Activated CD8-positive, alpha-beta memory T cell treated with anti-CD3 and anti-CD28 coated beads, Interleukin-2, amount 50 U/mL, for 48 hours (primary cell): ENCODE data around the gene RRM2.
"Not testable (repeated sequence)": the region's sequence is repeated elsewhere in the genome, so short reads cannot be mapped to it uniquely, and the experiment has no call there.

Experiments
- DNase-seq: peaks from one replicate; pipeline ENCODE4 v3.0.0-alpha.2; 2020

RRM2 gene

GRCh38 chr2:10135296-10136089 is 13.0 kb downstream of the RRM2 start:
- peak; percentile 59 for DNase-seq

- DNase-seq = peak; percentile 72
These were observed 13.8 kb downstream of the RRM2 start for GRCh38 chr2:10136101-10136934.

- DNase-seq = peak; percentile 62
These were observed 14.7 kb downstream of the RRM2 start for GRCh38 chr2:10137053-10137843.

GRCh38 chr2:10139536-10139935 is 17.0 kb downstream of the RRM2 start:
- no peak for DNase-seq

- DNase-seq = no peak
These were observed 18.5 kb downstream of the RRM2 start for GRCh38 chr2:10140841-10141610.

- DNase-seq = no peak
These were observed 19.4 kb downstream of the RRM2 start for GRCh38 chr2:10141736-10142639.

GRCh38 chr2:10142640-10142965 is 20.1 kb downstream of the RRM2 start:
- no peak for DNase-seq

- no peak for DNase-seq
These were observed 22.4 kb downstream of the RRM2 start for GRCh38 chr2:10144771-10145518.

- no peak for DNase-seq
These were observed 23.2 kb downstream of the RRM2 start for GRCh38 chr2:10145519-10146357.

GRCh38 chr2:10146366-10147005 is 23.9 kb downstream of the RRM2 start:
- DNase-seq = no peak

- not testable (repeated sequence) for DNase-seq
These were observed 24.6 kb downstream of the RRM2 start for GRCh38 chr2:10147050-10147660.

GRCh38 chr2:10148268-10148667 is 25.7 kb downstream of the RRM2 start:
- DNase-seq = no peak

- no peak for DNase-seq
These were observed 27.1 kb downstream of the RRM2 start for GRCh38 chr2:10149635-10150034.

- DNase-seq = no peak
These were observed 27.9 kb downstream of the RRM2 start for GRCh38 chr2:10150436-10150835.

GRCh38 chr2:10151462-10151861 is 28.9 kb downstream of the RRM2 start:
- DNase-seq = no peak

- DNase-seq = no peak
These were observed 34.8 kb downstream of the RRM2 start for GRCh38 chr2:10157293-10157692.

- DNase-seq = no peak
These were observed 36.1 kb downstream of the RRM2 start for GRCh38 chr2:10158681-10159080.

- DNase-seq = no peak
These were observed 36.5 kb downstream of the RRM2 start for GRCh38 chr2:10159086-10159485.
